Endothelial cell (in vitro differentiated cells): ENCODE results near the gene ANKRD37. TPM values are rescaled to one million over a fixed set of nuclear protein-coding genes. Genes with fewer than 3 reads are reported as not detected.
A peak's percentile ranks its signal among the peaks of the same experiment; 100 is the strongest.

Experiments
- DNase-seq: peaks from one replicate; pipeline ENCODE4 v3.0.0; 2021; ENCODE audit warnings: low spot score
- H3K27ac Mint-ChIP-seq: one replicate; pipeline ENCODE4 v1.8.0; 2021; ENCODE audit warnings: mixed read lengths, inconsistent platforms; ENCODE audit not compliant: unreplicated experiment
- H3K27me3 Mint-ChIP-seq: one replicate; pipeline ENCODE4 v1.8.0; 2021; ENCODE audit warnings: mild to moderate bottlenecking, moderate library complexity, mixed read lengths, inconsistent platforms; ENCODE audit not compliant: unreplicated experiment
- H3K36me3 Mint-ChIP-seq: one replicate; pipeline ENCODE4 v1.8.0; 2021; ENCODE audit warnings: mild to moderate bottlenecking, low read depth, mixed read lengths, inconsistent platforms; ENCODE audit not compliant: unreplicated experiment
- H3K4me1 Mint-ChIP-seq: one replicate; pipeline ENCODE4 v1.8.0; 2021; ENCODE audit warnings: mild to moderate bottlenecking, mixed read lengths, inconsistent platforms; ENCODE audit not compliant: unreplicated experiment
- H3K4me3 Mint-ChIP-seq: one replicate; pipeline ENCODE4 v1.8.0; 2021; ENCODE audit warnings: mild to moderate bottlenecking, mixed read lengths, inconsistent platforms; ENCODE audit not compliant: unreplicated experiment
- H3K9me3 Mint-ChIP-seq: one replicate; pipeline ENCODE4 v1.8.0; 2021; ENCODE audit warnings: mixed read lengths, inconsistent platforms; ENCODE audit not compliant: unreplicated experiment
- total RNA-seq: library from RNA; stranded (reverse); fragmentation: NEBNext Ultra II Directional; extraction: Animal tissue kit (Norgen Biotek cat#: 25700); gene quantifications from one replicate; pipeline ENCODE4 v1.2.1, GENCODE V29; 2021; ENCODE audit not compliant: unreplicated experiment
- TF ChIP-seq, protein P1 (sequence below): fragments of 200-600 bp; sonication (generic); IDR thresholded peaks from one replicate; pipeline ENCODE4 v1.5.0; 2021; ENCODE audit warnings: antibody characterized with exemption; ENCODE audit not compliant: unreplicated experiment

ANKRD37 gene
- total RNA-seq, 1 donor from 2014 or later = 2.6 TPM

DNA sequence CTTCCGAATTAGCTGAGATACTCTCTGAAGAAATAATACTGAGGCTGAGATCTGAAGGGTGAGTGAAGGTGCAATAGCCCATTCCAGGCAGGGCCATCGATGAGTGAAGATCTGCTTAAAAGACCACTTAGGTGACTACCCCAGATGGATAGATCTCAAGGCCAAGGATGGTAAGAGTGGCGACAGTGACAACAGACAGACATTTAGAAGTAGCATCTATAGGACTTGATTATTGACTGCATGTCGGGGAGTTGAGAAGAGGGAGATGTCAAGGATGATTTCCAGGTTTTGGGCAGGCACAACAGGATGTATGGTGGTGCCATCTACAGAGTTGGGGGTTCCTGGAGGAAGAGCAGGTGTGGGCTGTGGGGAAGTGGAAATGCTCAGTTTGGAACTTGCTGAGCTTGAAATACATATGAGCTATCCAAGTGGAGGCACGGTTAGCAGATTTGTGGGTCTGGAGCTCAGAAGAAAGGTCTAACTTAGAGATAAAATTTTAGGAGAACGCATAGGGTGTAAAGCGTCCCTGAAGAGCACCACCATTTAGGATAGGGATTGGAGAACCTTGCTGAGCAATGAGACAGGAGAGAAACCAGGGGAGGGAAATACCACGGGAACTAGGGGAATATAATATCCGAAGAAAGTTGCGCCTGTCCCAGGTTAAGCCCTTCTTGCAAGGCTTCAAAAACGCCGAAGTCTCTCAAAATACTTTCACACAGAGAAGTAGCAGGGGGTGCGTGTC lies 28.4 kb downstream of the ANKRD37 start:
- peak overlapping the region; percentile 97 for H3K27ac Mint-ChIP-seq
- H3K9me3 Mint-ChIP-seq = no peaks in the 10 kb centered on the region
- TF ChIP-seq, protein P1, sequence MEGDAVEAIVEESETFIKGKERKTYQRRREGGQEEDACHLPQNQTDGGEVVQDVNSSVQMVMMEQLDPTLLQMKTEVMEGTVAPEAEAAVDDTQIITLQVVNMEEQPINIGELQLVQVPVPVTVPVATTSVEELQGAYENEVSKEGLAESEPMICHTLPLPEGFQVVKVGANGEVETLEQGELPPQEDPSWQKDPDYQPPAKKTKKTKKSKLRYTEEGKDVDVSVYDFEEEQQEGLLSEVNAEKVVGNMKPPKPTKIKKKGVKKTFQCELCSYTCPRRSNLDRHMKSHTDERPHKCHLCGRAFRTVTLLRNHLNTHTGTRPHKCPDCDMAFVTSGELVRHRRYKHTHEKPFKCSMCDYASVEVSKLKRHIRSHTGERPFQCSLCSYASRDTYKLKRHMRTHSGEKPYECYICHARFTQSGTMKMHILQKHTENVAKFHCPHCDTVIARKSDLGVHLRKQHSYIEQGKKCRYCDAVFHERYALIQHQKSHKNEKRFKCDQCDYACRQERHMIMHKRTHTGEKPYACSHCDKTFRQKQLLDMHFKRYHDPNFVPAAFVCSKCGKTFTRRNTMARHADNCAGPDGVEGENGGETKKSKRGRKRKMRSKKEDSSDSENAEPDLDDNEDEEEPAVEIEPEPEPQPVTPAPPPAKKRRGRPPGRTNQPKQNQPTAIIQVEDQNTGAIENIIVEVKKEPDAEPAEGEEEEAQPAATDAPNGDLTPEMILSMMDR = no peak
- H3K27me3 Mint-ChIP-seq = peaks cover 9% of the 10 kb centered on the region
- DNase-seq = no peak
- peaks cover 9% of the 10 kb centered on the region for H3K36me3 Mint-ChIP-seq
- H3K4me3 Mint-ChIP-seq = peak overlapping the region; percentile 90
- H3K4me1 Mint-ChIP-seq = peaks cover 20% of the 10 kb centered on the region

DNA sequence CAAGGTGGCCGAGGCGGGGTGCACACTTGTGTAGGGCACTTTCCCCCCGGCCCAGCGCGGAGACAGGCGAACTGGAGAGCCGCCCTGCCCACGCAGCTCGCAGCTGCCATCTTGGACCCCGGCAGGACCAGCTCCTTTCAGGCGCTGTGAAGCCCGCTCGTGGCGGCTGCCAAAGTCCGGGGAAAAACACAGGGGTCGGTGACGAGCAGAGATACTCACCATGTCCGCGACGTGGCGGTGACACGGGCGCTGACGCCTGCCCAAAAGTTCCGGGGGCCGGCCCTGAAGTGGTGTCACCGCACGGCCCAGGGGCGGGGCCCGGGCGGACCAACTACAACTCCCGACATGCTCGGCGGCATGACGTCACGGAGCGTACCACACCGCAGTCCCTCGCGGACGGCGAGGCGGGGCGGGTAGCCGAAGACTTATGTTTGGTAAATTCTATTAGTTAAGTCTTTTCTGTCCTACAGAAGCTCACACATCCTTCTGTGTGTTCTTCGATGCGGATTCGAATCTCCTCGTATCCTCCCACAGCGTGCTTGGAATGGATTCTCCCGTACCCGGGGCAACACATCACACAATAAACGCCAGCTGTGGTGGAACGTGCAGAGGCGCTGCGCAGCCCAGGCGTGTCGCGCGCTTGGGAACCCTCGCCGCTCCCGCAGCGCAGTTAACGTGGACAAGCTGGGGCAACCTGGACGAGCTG lies 29.2 kb downstream of the ANKRD37 start, which contains the start of gene UFSP2:
TSS of gene UFSP2 (minus strand) at position 318 of the 706 bp plus-strand sequence. CDS start at position 222, 96 bp downstream.
- peaks cover 9% of the 10 kb centered on the region for H3K36me3 Mint-ChIP-seq
- peak within 1 kb of the TSS; percentile 90 for H3K4me3 Mint-ChIP-seq
- peaks cover 9% of the 10 kb centered on the region for H3K27me3 Mint-ChIP-seq
- peak within 1 kb of the TSS; percentile 97 for H3K27ac Mint-ChIP-seq
- TF ChIP-seq, protein P1 = no peak
- peak; percentile 78 for DNase-seq
- peaks cover 20% of the 10 kb centered on the region for H3K4me1 Mint-ChIP-seq
- no peaks in the 10 kb centered on the region for H3K9me3 Mint-ChIP-seq

- no peak for DNase-seq
- H3K9me3 Mint-ChIP-seq = no peaks in the 10 kb centered on the region
- H3K27me3 Mint-ChIP-seq = peaks cover 9% of the 10 kb centered on the region
- H3K4me3 Mint-ChIP-seq = peak overlapping the region; percentile 9
- TF ChIP-seq, protein P1 = no peak
- H3K4me1 Mint-ChIP-seq = peaks cover 20% of the 10 kb centered on the region
- peaks cover 5% of the 10 kb centered on the region for H3K36me3 Mint-ChIP-seq
- no peak overlapping the region for H3K27ac Mint-ChIP-seq
Observed at GRCh38 chr4:185426960-185427688, 30.5 kb downstream of the ANKRD37 start.

DNA sequence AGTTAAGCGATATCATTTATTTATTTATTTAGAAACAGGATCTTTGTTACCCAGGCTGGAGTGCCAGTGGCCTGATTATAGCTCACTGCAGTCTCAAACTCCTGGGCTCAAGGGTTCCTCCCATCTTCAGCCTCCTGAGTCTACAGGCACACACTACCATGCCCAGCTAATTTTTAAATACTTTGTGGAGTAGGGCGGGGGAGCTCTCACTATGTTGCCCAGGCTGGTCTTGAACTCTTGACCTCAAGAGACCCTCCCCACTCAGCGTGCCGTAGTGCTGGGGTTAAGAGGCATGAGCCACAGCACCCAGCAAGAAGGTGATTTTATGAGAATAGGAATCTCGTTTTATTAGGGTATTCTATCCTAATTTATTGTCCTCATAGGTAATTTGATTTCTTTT lies 33.0 kb downstream of the ANKRD37 start:
- Mint-ChIP-seq H3K4me1 (peaks cover 9% of the 10 kb centered on the region), H3K27ac (no peak overlapping the region), H3K4me3 (no peak overlapping the region), H3K27me3 (peaks cover 9% of the 10 kb centered on the region), H3K9me3 (no peaks in the 10 kb centered on the region), H3K36me3 (peaks cover 5% of the 10 kb centered on the region)
- TF ChIP-seq, protein P1 = no peak
- DNase-seq = no peak
